ENCODE data around the gene FHL2.
A peak's percentile ranks its signal among the peaks of the same experiment; 100 is the strongest.

Gene FHL2

GRCh38 chr2:105330681-105331375, 68.0 kb downstream of the FHL2 start:
- CTCF ChIA-PET = interaction anchor here (0.5 to 3.0 kb wide), 9 partner anchors 9 to 216 kb away, joined by 3 to 20 read pairs (median 4); no protein-coding TSS in a partner anchor
- TF ChIP-seq CTCF (IDR thresholded peaks at IDR 0.05; ENCODE audit: insufficient read depth, low read length, missing control alignments) = no peak
- POLR2A ChIA-PET = interaction anchor here (1.0 kb wide), 1 partner anchor 73 kb away, joined by 3 read pairs; no protein-coding TSS in a partner anchor
- no peak overlapping the region for H3K4me3 ChIP-seq (ENCODE audit: low read depth, low read length)
- no peak for DNase-seq (ENCODE audit: low read depth, low spot score)

- ChIA-PET CTCF (interaction anchor here (0.5 to 3.0 kb wide), 12 partner anchors 8 to 215 kb away, joined by 3 to 20 read pairs (median 4); no protein-coding TSS in a partner anchor), POLR2A (interaction anchor here (1.0 to 1.8 kb wide), 2 partner anchors 7 to 74 kb away, joined by 3 to 6 read pairs; partner anchors contain the start of gene C2orf49)
- DNase-seq (ENCODE audit: low read depth, low spot score) = no peak
- peak within 1 kb of the TSS; percentile 71 for H3K4me3 ChIP-seq (ENCODE audit: low read depth, low read length)
- no peak for TF ChIP-seq CTCF (IDR thresholded peaks at IDR 0.05; ENCODE audit: insufficient read depth, low read length, missing control alignments)
Measured at GRCh38 chr2:105329561-105330495, 69.0 kb downstream of the FHL2 start, which contains the start of gene TGFBRAP1. Gene TGFBRAP1, minus strand, starts transcription at chr2:105329735. Its CDS starts 21,434 bp downstream, at chr2:105308301.

- POLR2A ChIA-PET = interaction anchor here (1.8 kb wide), 1 partner anchor 8 kb away, joined by 6 read pairs; the partner anchor contains the start of gene C2orf49
- CTCF ChIA-PET = interaction anchor here (1.0 to 3.0 kb wide), 5 partner anchors 9 to 218 kb away, joined by 3 to 20 read pairs (median 5); no protein-coding TSS in a partner anchor
- TF ChIP-seq CTCF (IDR thresholded peaks at IDR 0.05; ENCODE audit: insufficient read depth, low read length, missing control alignments) = no peak
- peak overlapping the region; percentile 71 for H3K4me3 ChIP-seq (ENCODE audit: low read depth, low read length)
- DNase-seq (ENCODE audit: low read depth, low spot score) = no peak
Measured at GRCh38 chr2:105329197-105329554, 69.7 kb downstream of the FHL2 start.

GRCh38 chr2:105328281-105329196, 70.3 kb downstream of the FHL2 start:
- peak overlapping the region; percentile 71 for H3K4me3 ChIP-seq (ENCODE audit: low read depth, low read length)
- POLR2A ChIA-PET = interaction anchor here (1.8 kb wide), 1 partner anchor 9 kb away, joined by 6 read pairs; the partner anchor contains the start of gene C2orf49
- DNase-seq (ENCODE audit: low read depth, low spot score) = no peak

More at GRCh38 chr2:105328281-105329196, 70.3 kb downstream of the FHL2 start:
- TF ChIP-seq CTCF (IDR thresholded peaks at IDR 0.05; ENCODE audit: insufficient read depth, low read length, missing control alignments) = no peak
- CTCF ChIA-PET = interaction anchor here (1.0 to 3.0 kb wide), 7 partner anchors 8 to 219 kb away, joined by 3 to 20 read pairs (median 5); no protein-coding TSS in a partner anchor

Measured in AG04449 (cell line).